ENCODE measurements around the gene EIF1. TPM values are rescaled to one million over a fixed set of nuclear protein-coding genes. Genes with fewer than 3 reads are reported as not detected.
"Not testable (repeated sequence)": the region's sequence is repeated elsewhere in the genome, so short reads cannot be mapped to it uniquely, and the experiment has no call there.

EIF1 gene
- total RNA-seq, 3 donors from 2014 or later, result 217 to 850 (median 260) TPM

GRCh38 chr17:41672153-41672552 lies 16.5 kb upstream of the EIF1 start:
- H3K4me1 ChIP-seq, result no peaks in the 10 kb centered on the region
- no peak for DNase-seq (ENCODE audit: low spot score in 2 of 2)
- intact Hi-C loops (cut with DNase I; ENCODE audit: low total_unique reads), result no loop called here
- TF ChIP-seq POLR2A (IDR thresholded peaks at IDR 0.05) (no peak), POLR2AphosphoS5 (IDR thresholded peaks at IDR 0.05) (no peak), CTCF (IDR thresholded peaks at IDR 0.05) (no peak)
- no peaks in the 10 kb centered on the region for H3K27me3 ChIP-seq
- H3K4me3 ChIP-seq, result no peak overlapping the region
- H3K9me3 ChIP-seq, result no peaks in the 10 kb centered on the region
- no peaks in the 10 kb centered on the region for H3K36me3 ChIP-seq
- H3K27ac ChIP-seq, result no peak overlapping the region

GRCh38 chr17:41675157-41676057 lies 13.3 kb upstream of the EIF1 start:
- H3K4me1 ChIP-seq; H3K27me3 ChIP-seq; H3K27ac ChIP-seq; H3K4me3 ChIP-seq; DNase-seq (ENCODE audit: low spot score in 2 of 2); intact Hi-C loops (cut with DNase I; ENCODE audit: low total_unique reads); H3K36me3 ChIP-seq; H3K9me3 ChIP-seq: not testable (repeated sequence)

DNA sequence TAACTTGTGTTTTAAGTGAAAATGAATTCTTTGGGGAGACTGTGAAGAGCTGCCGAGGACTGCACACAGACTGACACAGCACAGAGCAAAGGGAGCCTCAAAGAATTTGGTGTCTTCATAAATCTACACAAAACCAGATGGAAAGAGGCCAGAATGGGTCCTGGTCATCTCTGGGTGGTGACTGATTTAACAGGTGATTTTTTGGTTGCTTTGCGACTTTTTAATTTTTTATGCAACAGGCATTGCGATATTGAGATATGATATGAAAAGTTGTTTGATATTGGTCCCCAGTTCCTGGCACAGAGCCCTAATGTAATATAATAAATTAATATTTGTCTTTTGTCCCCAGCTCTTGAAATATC lies 12.6 kb upstream of the EIF1 start:
- TF ChIP-seq POLR2AphosphoS5 (IDR thresholded peaks at IDR 0.05) (no peak), POLR2A (IDR thresholded peaks at IDR 0.05) (no peak), CTCF (IDR thresholded peaks at IDR 0.05) (no peak)
- no peak overlapping the region for H3K27ac ChIP-seq

DNA sequence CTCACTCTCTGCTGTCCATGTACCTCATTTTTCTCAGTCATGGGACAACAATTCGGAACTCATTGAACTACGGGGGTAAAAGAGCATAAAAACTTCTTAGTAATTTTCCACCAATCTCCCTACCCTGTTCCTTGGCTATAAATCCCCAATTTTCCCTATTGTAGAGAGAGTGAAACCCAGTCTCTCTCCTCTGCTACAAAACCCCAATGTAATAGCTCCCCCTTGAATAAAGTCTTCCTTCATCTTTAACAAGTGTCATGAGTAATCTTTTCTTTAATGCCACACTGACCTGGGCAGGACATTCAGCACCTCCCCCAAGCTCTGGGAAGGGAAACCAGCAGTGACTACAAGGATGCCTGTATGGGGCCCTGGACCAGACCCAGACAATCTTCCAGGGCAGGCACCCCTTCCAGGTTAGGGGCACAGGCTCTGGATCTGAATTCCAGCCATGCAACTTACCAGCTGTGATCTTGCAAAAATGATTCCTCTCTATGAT lies 10.2 kb upstream of the EIF1 start:
- Histone ChIP-seq H3K9me3 (no peaks in the 10 kb centered on the region), H3K4me3 (peak overlapping the region; percentile 21 to 57 (median 23))
- intact Hi-C loops (cut with DNase I; ENCODE audit: low total_unique reads), result no loop called here

More for the DNA sequence above, 12.6 kb upstream of the EIF1 start:
- H3K36me3 ChIP-seq, result no peaks in the 10 kb centered on the region
- intact Hi-C loops (cut with DNase I; ENCODE audit: low total_unique reads), result no loop called here
- no peaks in the 10 kb centered on the region for H3K9me3 ChIP-seq
- no peak overlapping the region for H3K4me3 ChIP-seq
- DNase-seq (ENCODE audit: low spot score in 2 of 2), result no peak
- H3K4me1 ChIP-seq, result no peaks in the 10 kb centered on the region
- no peaks in the 10 kb centered on the region for H3K27me3 ChIP-seq

More for the DNA sequence above, 10.2 kb upstream of the EIF1 start:
- Histone ChIP-seq H3K4me1 (no peaks in the 10 kb centered on the region), H3K27ac (peak overlapping the region; percentile 74 to 86), H3K36me3 (no peaks in the 10 kb centered on the region), H3K27me3 (no peaks in the 10 kb centered on the region)
- DNase-seq (ENCODE audit: low spot score in 2 of 2), result no peak
- no peak for TF ChIP-seq POLR2A (IDR thresholded peaks at IDR 0.05)
- TF ChIP-seq CTCF (IDR thresholded peaks at IDR 0.05), result no peak
- TF ChIP-seq POLR2AphosphoS5 (IDR thresholded peaks at IDR 0.05), result no peak
